ENCODE results near the gene GYG2.

The GYG2 gene

GRCh38 chrX:2928583-2929434 lies 100.1 kb downstream of the GYG2 start, which contains the start of gene ARSD:
ARSD (minus strand) TSS chrX:2929339; CDS start chrX:2929275, 64 bp downstream.
- TF ChIP-seq MYC (IDR thresholded peaks at IDR 0.05; ENCODE audit: low read depth, low read length) (no peak), MAX (IDR thresholded peaks at IDR 0.05; ENCODE audit: low read depth, low read length) (no peak), POLR2A (IDR thresholded peaks at IDR 0.05; ENCODE audit: extremely low read depth, insufficient read length) (no peak)
- TF ChIP-seq, protein P1, sequence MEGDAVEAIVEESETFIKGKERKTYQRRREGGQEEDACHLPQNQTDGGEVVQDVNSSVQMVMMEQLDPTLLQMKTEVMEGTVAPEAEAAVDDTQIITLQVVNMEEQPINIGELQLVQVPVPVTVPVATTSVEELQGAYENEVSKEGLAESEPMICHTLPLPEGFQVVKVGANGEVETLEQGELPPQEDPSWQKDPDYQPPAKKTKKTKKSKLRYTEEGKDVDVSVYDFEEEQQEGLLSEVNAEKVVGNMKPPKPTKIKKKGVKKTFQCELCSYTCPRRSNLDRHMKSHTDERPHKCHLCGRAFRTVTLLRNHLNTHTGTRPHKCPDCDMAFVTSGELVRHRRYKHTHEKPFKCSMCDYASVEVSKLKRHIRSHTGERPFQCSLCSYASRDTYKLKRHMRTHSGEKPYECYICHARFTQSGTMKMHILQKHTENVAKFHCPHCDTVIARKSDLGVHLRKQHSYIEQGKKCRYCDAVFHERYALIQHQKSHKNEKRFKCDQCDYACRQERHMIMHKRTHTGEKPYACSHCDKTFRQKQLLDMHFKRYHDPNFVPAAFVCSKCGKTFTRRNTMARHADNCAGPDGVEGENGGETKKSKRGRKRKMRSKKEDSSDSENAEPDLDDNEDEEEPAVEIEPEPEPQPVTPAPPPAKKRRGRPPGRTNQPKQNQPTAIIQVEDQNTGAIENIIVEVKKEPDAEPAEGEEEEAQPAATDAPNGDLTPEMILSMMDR (IDR thresholded peaks at IDR 0.05; ENCODE audit: low read depth, low read length) = no peak
- DNase-seq (ENCODE audit: low read depth) = peak; percentile 84
- peak within 1 kb of the TSS; percentile 47 for H3K4me3 ChIP-seq (ENCODE audit: low read depth, low read length)

- no peak for TF ChIP-seq MAX (IDR thresholded peaks at IDR 0.05; ENCODE audit: low read depth, low read length)
- no peak for TF ChIP-seq MYC (IDR thresholded peaks at IDR 0.05; ENCODE audit: low read depth, low read length)
- TF ChIP-seq, protein P1 (IDR thresholded peaks at IDR 0.05; ENCODE audit: low read depth, low read length) = no peak
- TF ChIP-seq POLR2A (IDR thresholded peaks at IDR 0.05; ENCODE audit: extremely low read depth, insufficient read length) = no peak
- no peak for DNase-seq (ENCODE audit: low read depth)
- no peak overlapping the region for H3K4me3 ChIP-seq (ENCODE audit: low read depth, low read length)
Measured at GRCh38 chrX:2931155-2931554, 102.4 kb downstream of the GYG2 start.

DNA sequence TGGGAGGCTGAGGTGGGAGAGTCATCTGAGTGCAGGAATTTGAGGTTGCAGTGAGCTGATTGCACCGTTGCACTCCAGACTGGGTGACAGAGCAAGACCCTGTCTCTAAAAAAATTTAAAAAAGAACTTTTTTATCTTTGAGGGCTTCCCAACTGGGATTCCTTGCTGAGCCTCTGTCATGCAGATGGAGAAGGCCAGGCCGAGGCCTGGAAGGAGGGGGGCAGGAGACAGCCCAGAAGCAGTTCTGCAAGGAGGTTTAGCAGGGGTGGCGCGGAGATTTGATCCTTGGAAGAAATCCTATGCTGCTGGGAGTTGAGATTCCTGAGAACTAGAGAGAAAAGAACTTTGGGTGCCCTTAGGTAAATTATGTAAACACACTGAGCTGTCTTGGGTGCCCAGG lies 102.9 kb downstream of the GYG2 start:
- H3K4me3 ChIP-seq (ENCODE audit: low read depth, low read length) = no peak overlapping the region
- no peak for TF ChIP-seq MAX (IDR thresholded peaks at IDR 0.05; ENCODE audit: low read depth, low read length)
- no peak for TF ChIP-seq POLR2A (IDR thresholded peaks at IDR 0.05; ENCODE audit: extremely low read depth, insufficient read length)
- no peak for TF ChIP-seq MYC (IDR thresholded peaks at IDR 0.05; ENCODE audit: low read depth, low read length)
- TF ChIP-seq, protein P1 (IDR thresholded peaks at IDR 0.05; ENCODE audit: low read depth, low read length) = no peak
- no peak for DNase-seq (ENCODE audit: low read depth)
